Measurements from ENCODE around the gene RING1. TPM values are rescaled to one million over a fixed set of nuclear protein-coding genes. Genes with fewer than 3 reads are reported as not detected.
A peak's percentile ranks its signal among the peaks of the same experiment; 100 is the strongest.

Gene RING1
- total RNA-seq, 2 donors from 2014 or later: 13.2 to 17.3 TPM

DNA sequence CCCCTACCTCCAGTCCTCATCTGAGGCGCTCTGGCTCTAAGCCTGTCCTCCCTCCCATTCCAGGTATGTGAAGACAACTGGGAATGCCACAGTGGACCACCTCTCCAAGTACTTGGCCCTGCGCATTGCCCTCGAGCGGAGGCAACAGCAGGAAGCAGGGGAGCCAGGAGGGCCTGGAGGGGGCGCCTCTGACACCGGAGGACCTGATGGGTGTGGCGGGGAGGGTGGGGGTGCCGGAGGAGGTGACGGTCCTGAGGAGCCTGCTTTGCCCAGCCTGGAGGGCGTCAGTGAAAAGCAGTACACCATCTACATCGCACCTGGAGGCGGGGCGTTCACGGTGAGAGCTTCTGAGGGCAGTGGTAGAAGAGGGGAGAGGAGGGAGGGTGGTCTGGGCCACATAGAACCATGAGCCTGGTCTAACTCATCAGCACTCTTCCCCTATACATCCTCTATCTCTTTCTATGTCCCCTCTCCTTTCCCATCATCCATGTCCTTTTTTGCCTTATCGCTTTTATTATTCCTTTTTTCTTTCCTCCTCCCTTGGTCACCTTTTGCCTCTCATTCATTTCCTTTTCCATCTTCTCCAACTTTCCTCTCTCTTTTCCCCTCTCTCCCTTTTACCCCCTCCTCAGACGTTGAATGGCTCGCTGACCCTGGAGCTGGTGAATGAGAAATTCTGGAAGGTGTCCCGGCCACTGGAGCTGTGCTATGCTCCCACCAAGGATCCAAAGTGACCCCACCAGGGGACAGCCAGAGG is 3.5 kb downstream of the RING1 start:
- Histone ChIP-seq H3K4me3 (no peak overlapping the region), H3K4me1 (ENCODE audit: control insufficient read depth in 1 of 2, low read depth in 2 of 2) (peaks cover 4 to 26% of the 10 kb centered on the region in 2 donors), H3K27ac (no peak overlapping the region), H3K9me3 (no peaks in the 10 kb centered on the region), H3K27me3 (replicated peaks; ENCODE audit: insufficient read depth) (no peaks in the 10 kb centered on the region), H3K36me3 (peaks cover 10% of the 10 kb centered on the region)
- DNase-seq (ENCODE audit: low spot score) (no peak), ATAC-seq (ENCODE audit: insufficient number of reproducible peaks, low FRiP score, low read depth) (no peak)
- TF ChIP-seq, protein P1, sequence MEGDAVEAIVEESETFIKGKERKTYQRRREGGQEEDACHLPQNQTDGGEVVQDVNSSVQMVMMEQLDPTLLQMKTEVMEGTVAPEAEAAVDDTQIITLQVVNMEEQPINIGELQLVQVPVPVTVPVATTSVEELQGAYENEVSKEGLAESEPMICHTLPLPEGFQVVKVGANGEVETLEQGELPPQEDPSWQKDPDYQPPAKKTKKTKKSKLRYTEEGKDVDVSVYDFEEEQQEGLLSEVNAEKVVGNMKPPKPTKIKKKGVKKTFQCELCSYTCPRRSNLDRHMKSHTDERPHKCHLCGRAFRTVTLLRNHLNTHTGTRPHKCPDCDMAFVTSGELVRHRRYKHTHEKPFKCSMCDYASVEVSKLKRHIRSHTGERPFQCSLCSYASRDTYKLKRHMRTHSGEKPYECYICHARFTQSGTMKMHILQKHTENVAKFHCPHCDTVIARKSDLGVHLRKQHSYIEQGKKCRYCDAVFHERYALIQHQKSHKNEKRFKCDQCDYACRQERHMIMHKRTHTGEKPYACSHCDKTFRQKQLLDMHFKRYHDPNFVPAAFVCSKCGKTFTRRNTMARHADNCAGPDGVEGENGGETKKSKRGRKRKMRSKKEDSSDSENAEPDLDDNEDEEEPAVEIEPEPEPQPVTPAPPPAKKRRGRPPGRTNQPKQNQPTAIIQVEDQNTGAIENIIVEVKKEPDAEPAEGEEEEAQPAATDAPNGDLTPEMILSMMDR (IDR thresholded peaks at IDR 0.05): no peak

DNA sequence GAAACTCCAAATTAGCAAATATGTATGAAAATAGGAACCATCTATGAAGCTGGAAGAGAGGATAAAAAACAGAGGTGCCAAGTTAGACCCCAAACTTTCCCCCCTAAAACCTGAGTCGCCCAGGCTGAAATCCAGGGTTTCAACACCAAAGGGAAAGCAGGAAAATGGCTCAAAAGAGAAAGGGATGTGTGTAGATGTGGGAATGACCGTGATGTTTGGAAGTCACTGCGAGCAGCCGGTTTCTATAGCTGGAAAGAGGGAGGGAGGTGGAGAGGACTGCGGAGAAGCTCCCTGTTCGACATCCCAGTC is 4.5 kb downstream of the RING1 start:
- H3K36me3 ChIP-seq: peaks cover 10% of the 10 kb centered on the region
- TF ChIP-seq, protein P1 (IDR thresholded peaks at IDR 0.05): no peak
- peaks cover 4 to 19% of the 10 kb centered on the region in 2 donors for H3K4me1 ChIP-seq (ENCODE audit: control insufficient read depth in 1 of 2, low read depth in 2 of 2)
- H3K9me3 ChIP-seq: no peaks in the 10 kb centered on the region
- no peak overlapping the region for H3K27ac ChIP-seq
- peak overlapping the region; percentile 76 for H3K4me3 ChIP-seq
- ATAC-seq (ENCODE audit: insufficient number of reproducible peaks, low FRiP score, low read depth): no peak
- no peaks in the 10 kb centered on the region for H3K27me3 ChIP-seq (replicated peaks; ENCODE audit: insufficient read depth)
- no peak for DNase-seq (ENCODE audit: low spot score)

DNA sequence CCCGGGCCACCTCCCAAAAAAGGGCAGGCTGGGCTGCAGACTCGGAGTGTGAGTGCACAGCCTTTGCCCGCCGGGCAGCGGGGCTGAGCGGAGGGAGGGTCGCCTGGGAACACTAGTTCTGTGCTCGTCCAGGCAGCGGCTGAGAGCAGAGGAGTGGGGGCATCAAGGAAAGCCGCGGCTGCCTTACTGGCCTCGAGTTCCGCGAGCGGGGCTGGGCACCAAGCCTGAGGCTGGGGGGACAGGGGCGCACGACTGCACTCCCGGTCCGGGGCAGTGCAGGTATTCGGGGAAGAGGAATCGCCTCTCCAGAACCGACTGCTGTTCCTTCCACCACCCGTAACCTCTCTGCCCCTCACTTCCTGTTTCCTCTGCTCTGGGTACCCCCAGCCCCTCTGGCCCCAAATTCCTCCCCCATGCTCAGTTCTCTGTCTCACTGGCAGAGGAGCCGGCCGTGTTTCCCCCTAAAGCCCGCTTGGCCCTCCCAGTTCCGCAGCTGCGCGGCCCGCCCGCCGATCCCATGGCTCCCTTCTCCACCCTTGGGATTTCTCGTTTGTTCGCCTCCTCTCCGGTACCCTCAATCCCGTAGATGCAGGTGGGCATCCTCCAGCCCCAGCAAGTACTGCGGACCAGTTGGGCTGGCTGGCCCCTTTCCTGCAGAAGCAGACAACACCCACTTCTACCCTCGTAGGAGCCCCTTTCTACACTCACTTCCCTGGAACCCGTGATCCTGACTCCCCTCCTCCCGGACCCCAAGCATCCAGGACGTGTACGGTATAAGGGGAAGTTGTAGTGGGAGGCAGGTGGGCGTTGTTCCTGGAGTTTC is 5.1 kb downstream of the RING1 start:
- Histone ChIP-seq H3K27ac (peak overlapping the region in 1 of 2 donors; percentile 9), H3K36me3 (peaks cover 10% of the 10 kb centered on the region), H3K4me1 (ENCODE audit: control insufficient read depth in 1 of 2, low read depth in 2 of 2) (peaks cover 4 to 19% of the 10 kb centered on the region in 2 donors), H3K27me3 (replicated peaks; ENCODE audit: insufficient read depth) (no peaks in the 10 kb centered on the region), H3K9me3 (no peaks in the 10 kb centered on the region), H3K4me3 (peak overlapping the region; percentile 76)
- no peak for DNase-seq (ENCODE audit: low spot score)
- no peak for ATAC-seq (ENCODE audit: insufficient number of reproducible peaks, low FRiP score, low read depth)
- TF ChIP-seq, protein P1 (IDR thresholded peaks at IDR 0.05): no peak

DNA sequence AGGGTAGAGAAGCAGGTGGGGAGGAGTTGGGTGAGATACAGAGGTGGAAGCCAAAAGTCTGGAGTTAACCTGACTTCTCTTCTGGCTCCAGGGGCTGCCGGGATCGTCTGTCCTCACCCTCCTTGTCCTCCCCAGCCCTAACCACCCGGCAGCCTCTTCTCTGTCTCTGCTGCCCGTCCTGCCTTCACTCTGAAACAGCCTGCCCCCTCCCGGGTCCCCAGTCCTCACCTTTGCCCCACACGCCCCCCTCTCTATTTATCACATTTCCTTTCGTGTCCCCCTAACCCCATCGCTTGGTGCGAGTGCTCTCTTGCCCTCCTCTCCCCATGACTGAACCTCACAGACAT is 5.7 kb downstream of the RING1 start:
- no peak for DNase-seq (ENCODE audit: low spot score)
- Histone ChIP-seq H3K9me3 (no peaks in the 10 kb centered on the region), H3K4me3 (peak overlapping the region; percentile 76), H3K27me3 (replicated peaks; ENCODE audit: insufficient read depth) (no peaks in the 10 kb centered on the region), H3K27ac (peak overlapping the region in 1 of 2 donors; percentile 9), H3K36me3 (peaks cover 10% of the 10 kb centered on the region), H3K4me1 (ENCODE audit: control insufficient read depth in 1 of 2, low read depth in 2 of 2) (peaks cover 4 to 19% of the 10 kb centered on the region in 2 donors)
- no peak for ATAC-seq (ENCODE audit: insufficient number of reproducible peaks, low FRiP score, low read depth)
- TF ChIP-seq, protein P1 (IDR thresholded peaks at IDR 0.05): no peak

DNA sequence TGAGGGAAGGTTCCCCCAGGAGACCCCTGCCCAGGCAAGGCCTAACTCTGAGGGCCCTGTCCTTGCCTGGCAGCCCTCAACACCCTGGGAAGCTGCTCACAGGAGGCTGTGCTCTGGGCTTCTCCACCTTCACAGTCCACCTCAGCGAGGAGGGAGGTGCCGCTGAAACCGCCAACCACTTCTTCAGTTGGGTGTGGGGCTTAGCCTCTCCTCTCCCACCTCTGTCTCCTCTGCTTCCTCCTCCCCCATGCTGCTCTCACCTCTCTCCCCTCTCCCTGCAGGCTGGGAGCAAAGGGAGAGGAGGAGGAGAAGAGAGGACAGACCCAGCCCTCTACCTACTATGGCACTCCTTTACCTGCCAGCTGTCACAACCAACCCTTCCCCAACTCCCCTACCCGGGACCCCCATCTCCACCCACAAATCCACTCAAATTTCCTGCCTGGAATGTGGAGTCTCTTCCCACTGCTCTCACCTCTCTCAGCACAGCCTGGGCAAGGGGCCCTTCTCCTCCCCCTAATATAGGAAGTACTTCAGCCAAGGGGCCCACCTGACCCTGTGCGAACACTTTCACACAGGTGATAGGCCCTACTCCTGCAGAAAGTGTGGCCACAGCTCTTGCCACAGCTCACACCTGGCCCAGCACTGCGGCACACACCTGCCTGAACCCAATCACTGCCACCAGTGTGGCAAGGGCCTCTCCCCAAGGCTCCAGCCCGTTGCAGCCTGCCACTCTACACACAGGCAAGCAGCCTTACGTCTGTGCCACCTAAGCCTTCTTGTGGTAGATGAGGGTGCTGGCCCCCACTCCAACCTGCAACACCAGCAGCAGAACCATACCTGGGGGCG is 7.2 kb downstream of the RING1 start:
- Histone ChIP-seq H3K27me3 (replicated peaks; ENCODE audit: insufficient read depth) (no peaks in the 10 kb centered on the region), H3K9me3 (no peaks in the 10 kb centered on the region), H3K4me3 (no peak overlapping the region), H3K4me1 (ENCODE audit: control insufficient read depth in 1 of 2, low read depth in 2 of 2) (peaks cover 4 to 19% of the 10 kb centered on the region in 2 donors), H3K27ac (no peak overlapping the region), H3K36me3 (peaks cover 5% of the 10 kb centered on the region)
- no peak for DNase-seq (ENCODE audit: low spot score)
- ATAC-seq (ENCODE audit: insufficient number of reproducible peaks, low FRiP score, low read depth): no peak
- TF ChIP-seq, protein P1 (IDR thresholded peaks at IDR 0.05): no peak
